Muscle of leg (tissue), 16 donors: ENCODE data around the gene LSMEM2. TPM values are rescaled to one million over a fixed set of nuclear protein-coding genes. Genes with fewer than 3 reads are reported as not detected.

ENCODE experiments used
- DNase-seq: peaks from one replicate; pipeline ENCODE4 v3.0.0; 2013
- H3K27ac ChIP-seq: one replicate; pipeline ENCODE4 v1.5.1; 2013; ENCODE audit warnings: mild to moderate bottlenecking, low read length, control low read depth
- H3K27me3 ChIP-seq: one replicate; pipeline ENCODE4 v1.6.1; 2013; ENCODE audit warnings: low read length; ENCODE audit not compliant: control insufficient read depth, insufficient read depth
- H3K36me3 ChIP-seq: one replicate; pipeline ENCODE4 v1.6.1; 2013; ENCODE audit warnings: low read length; ENCODE audit not compliant: control insufficient read depth, insufficient read depth
- H3K4me1 ChIP-seq: one replicate; pipeline ENCODE4 v1.6.1; 2013; ENCODE audit warnings: low read length; ENCODE audit not compliant: control insufficient read depth, insufficient read depth
- H3K4me3 ChIP-seq: one replicate; pipeline ENCODE4 v1.5.1; 2013; ENCODE audit warnings: low read length, control low read depth
- H3K9me3 ChIP-seq: replicated peaks from 2 replicates; pipeline ENCODE4 v1.6.1; 2013; ENCODE audit warnings: low read depth, low read length; ENCODE audit not compliant: control insufficient read depth
- WGBS: methylation state at CpG from one replicate; pipeline ENCODE4 v1.1.5; 2013; ENCODE audit warnings: missing lambda C conversion rate; ENCODE audit not compliant: insufficient coverage; 5-methylcytosine and 5-hydroxymethylcytosine counted together
- long read RNA-seq, 11 donors: transcript quantifications; one replicate each; lab custom pipeline, GENCODE V29; 2026
- polyA plus RNA-seq, 8 donors: library from polyadenylated mRNA; unstranded; fragments of 120-200 nt; gene quantifications; one replicate each; pipeline versions ENCODE4 v1.2.1 to v1.2.3, GENCODE V29; 2013; ENCODE audit warnings: inconsistent platforms in 1 of 8, low replicate concordance in 1 of 8; ENCODE audit not compliant: insufficient read length in 8 of 8, insufficient read depth in 1 of 8
- total RNA-seq: library from RNA; stranded (reverse); fragments of 120-200 nt; gene quantifications from one replicate; pipeline ENCODE4 v1.2.4, GENCODE V29; 2013

The LSMEM2 gene
- total RNA-seq (25.4 TPM), polyA plus RNA-seq (10 to 100 TPM; 11.1 to 33.1 (median 27.8) TPM)
- long read RNA-seq, donor 1, transcript LSMEM2-201 (4 exons, 1,494 nt), result major isoform, 8 of 8 reads
- long read RNA-seq, donor 1, partial matches to known transcripts, result 0 of 8 reads
- long read RNA-seq, donor 1, other reads (novel, unspliced or antisense), result 0 of 8 reads
- long read RNA-seq, donor 2, partial matches to known transcripts, result 0 of 3 reads
- long read RNA-seq, donor 2, other reads (novel, unspliced or antisense), result 0 of 3 reads
- long read RNA-seq, donor 3, transcript LSMEM2-201 (4 exons, 1,494 nt), result major isoform, 15 of 20 reads
- long read RNA-seq, donor 3, partial matches to known transcripts, result 0 of 20 reads
- long read RNA-seq, donor 3, other reads (novel, unspliced or antisense), result 5 of 20 reads
- long read RNA-seq, donor 4, transcript LSMEM2-201 (4 exons, 1,494 nt), result major isoform, 11 of 11 reads
- long read RNA-seq, donor 4, partial matches to known transcripts, result 0 of 11 reads
- long read RNA-seq, donor 4, other reads (novel, unspliced or antisense), result 0 of 11 reads
- long read RNA-seq, donor 5, transcript LSMEM2-201 (4 exons, 1,494 nt), result major isoform, 27 of 85 reads
- long read RNA-seq, donor 5, partial matches to known transcripts, result 58 of 85 reads
- long read RNA-seq, donor 5, other reads (novel, unspliced or antisense), result 0 of 85 reads
- long read RNA-seq, donor 6, transcript LSMEM2-201 (4 exons, 1,494 nt), result major isoform, 25 of 32 reads
- long read RNA-seq, donor 6, partial matches to known transcripts, result 0 of 32 reads
- long read RNA-seq, donor 6, other reads (novel, unspliced or antisense), result 7 of 32 reads
- long read RNA-seq, donor 7, transcript LSMEM2-201 (4 exons, 1,494 nt), result major isoform, 12 of 86 reads
- long read RNA-seq, donor 7, partial matches to known transcripts, result 61 of 86 reads
- long read RNA-seq, donor 7, other reads (novel, unspliced or antisense), result 13 of 86 reads
- long read RNA-seq, donor 8, partial matches to known transcripts, result 10 of 20 reads
- long read RNA-seq, donor 8, other reads (novel, unspliced or antisense), result 6 of 20 reads
- long read RNA-seq, donor 9, transcript LSMEM2-201 (4 exons, 1,494 nt), result major isoform, 18 of 57 reads
- long read RNA-seq, donor 9, partial matches to known transcripts, result 23 of 57 reads
- long read RNA-seq, donor 9, other reads (novel, unspliced or antisense), result 16 of 57 reads
- long read RNA-seq, donor 10, transcript LSMEM2-201 (4 exons, 1,494 nt), result major isoform, 14 of 19 reads
- long read RNA-seq, donor 10, partial matches to known transcripts, result 0 of 19 reads
- long read RNA-seq, donor 10, other reads (novel, unspliced or antisense), result 5 of 19 reads
- long read RNA-seq, donor 11, transcript LSMEM2-201 (4 exons, 1,494 nt), result major isoform, 7 of 7 reads
- long read RNA-seq, donor 11, partial matches to known transcripts, result 0 of 7 reads
- long read RNA-seq, donor 11, other reads (novel, unspliced or antisense), result 0 of 7 reads

DNA sequence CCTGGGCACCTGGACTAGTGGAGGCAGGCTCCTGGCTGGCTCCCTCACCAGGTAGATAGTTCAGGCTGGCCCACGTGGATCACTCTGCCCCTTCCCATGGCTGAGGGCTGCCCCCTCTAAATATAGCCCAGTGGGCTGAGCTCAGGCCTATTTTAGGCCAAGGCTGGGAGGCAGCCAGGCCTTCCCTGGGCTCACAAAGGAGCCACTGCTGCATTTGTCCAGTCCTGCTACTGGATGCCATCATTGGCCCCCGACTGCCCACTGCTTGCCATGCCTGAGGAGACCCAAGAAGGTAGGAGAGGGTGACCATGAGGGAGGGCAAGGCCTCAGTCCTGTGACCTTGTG is at the start of gene LSMEM2:
Gene LSMEM2, plus strand, starts transcription at position 208 of the 345 bp plus-strand sequence. Its CDS starts 27 bp downstream, at position 235.
- Histone ChIP-seq H3K4me1 (peaks cover 15% of the 10 kb centered on the region), H3K27ac (peak within 1 kb of the TSS; percentile 90), H3K36me3 (peaks cover 19% of the 10 kb centered on the region), H3K9me3 (no peaks in the 10 kb centered on the region), H3K27me3 (peaks cover 33% of the 10 kb centered on the region), H3K4me3 (peak within 1 kb of the TSS; percentile 7)
- DNase-seq, result peak; percentile 66
- 38% methylated on average over 1 of the region's 2 CpGs for WGBS

DNA sequence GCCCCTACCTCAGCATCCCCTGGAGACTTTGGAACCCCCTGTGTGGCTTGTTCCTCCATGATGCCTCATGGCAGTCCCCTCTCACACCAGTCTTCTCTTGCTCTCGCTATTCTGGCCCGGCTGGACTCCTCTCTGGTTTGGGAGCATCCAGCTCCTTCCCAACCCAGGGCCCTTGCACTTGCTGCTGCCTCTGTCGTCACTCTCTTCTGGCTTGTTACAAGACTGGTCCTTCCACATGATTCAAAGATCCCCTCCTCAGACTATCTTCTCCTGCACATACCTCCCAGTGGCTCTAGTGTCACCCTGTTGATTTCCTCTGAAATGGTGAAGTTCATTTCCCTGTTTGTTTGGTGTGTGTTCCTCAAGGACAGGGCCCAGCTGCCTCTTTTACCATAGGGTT is 49.4 kb upstream of the LSMEM2 start:
- DNase-seq, result no peak
- Histone ChIP-seq H3K27ac (no peak overlapping the region), H3K9me3 (no peaks in the 10 kb centered on the region), H3K36me3 (no peaks in the 10 kb centered on the region), H3K27me3 (peaks cover 3% of the 10 kb centered on the region), H3K4me3 (no peak overlapping the region), H3K4me1 (peaks cover 18% of the 10 kb centered on the region)
- 92% methylated on average over 2 of the region's 3 CpGs for WGBS

DNA sequence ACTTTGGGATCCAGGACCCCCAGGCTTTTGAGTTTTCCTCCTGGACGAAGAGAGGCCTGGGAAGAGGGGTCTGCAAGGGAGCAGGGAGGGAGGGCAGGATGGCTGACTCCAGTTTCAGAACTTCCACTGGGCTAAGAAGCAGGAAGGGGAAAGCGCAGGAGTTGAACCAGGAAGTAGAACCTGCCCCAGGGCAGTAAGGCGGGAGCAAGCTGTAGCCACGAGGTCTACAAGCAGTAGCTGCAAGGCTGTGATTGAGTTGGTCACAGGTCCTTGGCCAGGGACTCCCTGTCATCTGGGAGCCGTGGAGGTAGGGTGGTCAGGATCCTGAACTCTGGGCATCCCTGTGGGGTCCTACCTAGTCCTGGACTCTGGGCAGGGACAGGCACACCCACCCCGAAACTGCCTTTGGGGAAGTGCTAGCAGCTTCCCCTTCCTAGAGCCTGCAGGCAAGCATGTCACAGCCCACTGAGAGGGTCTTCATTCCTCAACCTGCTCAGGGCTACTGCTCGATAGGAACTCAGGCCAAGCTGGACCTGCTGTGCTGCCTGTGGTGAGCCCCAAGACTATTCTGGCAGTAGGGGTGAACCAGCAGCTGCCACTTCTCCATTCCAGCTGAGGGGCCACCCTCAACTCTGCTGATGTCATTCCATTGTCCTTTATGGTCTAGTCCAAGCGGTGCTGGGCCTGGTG is 48.6 kb upstream of the LSMEM2 start:
- DNase-seq, result no peak
- Histone ChIP-seq H3K9me3 (no peaks in the 10 kb centered on the region), H3K27me3 (peaks cover 3% of the 10 kb centered on the region), H3K4me1 (peaks cover 26% of the 10 kb centered on the region), H3K36me3 (no peaks in the 10 kb centered on the region), H3K27ac (no peak overlapping the region), H3K4me3 (no peak overlapping the region)
- 74% methylated on average over 8 of the region's 8 CpGs for WGBS

DNA sequence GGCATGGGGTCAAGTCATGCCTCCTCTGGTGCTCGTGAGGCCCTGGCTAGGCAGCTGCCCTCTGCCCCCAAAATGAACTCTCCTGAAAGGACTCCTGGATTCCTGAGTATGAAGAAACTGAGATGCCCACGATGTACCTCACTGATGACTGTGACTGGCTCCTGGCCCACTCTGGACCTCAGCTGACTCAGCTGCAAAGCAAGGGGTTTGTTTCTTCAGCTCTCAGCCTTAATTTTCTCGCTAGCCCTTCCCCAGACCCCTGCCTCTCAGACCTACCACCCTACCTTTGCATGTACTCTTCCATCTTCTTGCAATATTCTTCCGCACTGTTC is 48.1 kb upstream of the LSMEM2 start:
- peaks cover 29% of the 10 kb centered on the region for H3K4me1 ChIP-seq
- H3K4me3 ChIP-seq, result no peak overlapping the region
- no peak for DNase-seq
- no peaks in the 10 kb centered on the region for H3K36me3 ChIP-seq
- no peak overlapping the region for H3K27ac ChIP-seq
- 80% methylated on average over 4 of the region's 4 CpGs for WGBS
- no peaks in the 10 kb centered on the region for H3K9me3 ChIP-seq
- peaks cover 3% of the 10 kb centered on the region for H3K27me3 ChIP-seq

DNA sequence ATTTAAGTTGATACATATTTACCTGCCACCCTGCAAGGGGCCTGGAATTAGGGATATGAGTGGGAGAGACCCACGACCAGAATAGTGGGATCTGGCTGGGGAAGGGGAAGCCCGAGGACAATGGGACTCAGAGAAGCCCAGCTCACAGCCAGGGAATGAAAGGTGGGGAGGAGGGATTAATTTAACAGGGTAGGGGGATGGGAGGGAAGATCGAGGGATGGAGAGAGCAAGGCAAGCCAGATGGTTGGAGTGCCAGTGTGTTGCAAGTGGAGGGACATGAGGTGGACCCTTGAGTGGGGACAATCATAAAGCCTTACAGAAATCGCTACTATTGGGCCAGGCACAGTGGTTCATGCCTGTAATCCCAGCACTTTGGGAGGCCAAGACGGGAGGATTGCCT is 47.3 kb upstream of the LSMEM2 start:
- 44% methylated on average over 3 of the region's 5 CpGs for WGBS
- H3K27me3 ChIP-seq, result no peaks in the 10 kb centered on the region
- H3K27ac ChIP-seq, result no peak overlapping the region
- peaks cover 23% of the 10 kb centered on the region for H3K4me1 ChIP-seq
- H3K36me3 ChIP-seq, result no peaks in the 10 kb centered on the region
- no peak for DNase-seq
- no peak overlapping the region for H3K4me3 ChIP-seq
- H3K9me3 ChIP-seq, result no peaks in the 10 kb centered on the region

DNA sequence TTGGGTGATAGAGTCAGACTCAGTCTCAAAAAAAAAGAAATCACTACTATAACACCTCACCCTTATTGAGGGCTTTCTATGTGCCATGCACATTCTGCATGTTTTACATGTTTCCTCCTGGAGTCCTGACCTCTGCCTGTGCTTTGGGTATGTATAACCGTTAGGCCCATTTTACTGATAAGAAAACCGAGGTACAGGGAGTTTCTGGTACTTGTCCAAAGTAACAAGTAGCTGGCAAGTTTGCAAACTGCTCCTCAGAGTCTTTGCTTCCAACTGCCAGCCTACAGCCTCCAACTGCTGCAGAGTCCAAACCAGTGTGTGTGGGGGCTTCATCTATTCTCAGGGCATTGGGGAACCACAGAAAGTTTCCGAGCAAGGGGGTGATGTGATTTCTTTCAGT is 46.6 kb upstream of the LSMEM2 start:
- DNase-seq, result no peak
- WGBS, result 78% methylated on average over 3 of the region's 3 CpGs
- Histone ChIP-seq H3K4me1 (peaks cover 25% of the 10 kb centered on the region), H3K27me3 (no peaks in the 10 kb centered on the region), H3K36me3 (no peaks in the 10 kb centered on the region), H3K9me3 (no peaks in the 10 kb centered on the region), H3K27ac (no peak overlapping the region), H3K4me3 (no peak overlapping the region)

DNA sequence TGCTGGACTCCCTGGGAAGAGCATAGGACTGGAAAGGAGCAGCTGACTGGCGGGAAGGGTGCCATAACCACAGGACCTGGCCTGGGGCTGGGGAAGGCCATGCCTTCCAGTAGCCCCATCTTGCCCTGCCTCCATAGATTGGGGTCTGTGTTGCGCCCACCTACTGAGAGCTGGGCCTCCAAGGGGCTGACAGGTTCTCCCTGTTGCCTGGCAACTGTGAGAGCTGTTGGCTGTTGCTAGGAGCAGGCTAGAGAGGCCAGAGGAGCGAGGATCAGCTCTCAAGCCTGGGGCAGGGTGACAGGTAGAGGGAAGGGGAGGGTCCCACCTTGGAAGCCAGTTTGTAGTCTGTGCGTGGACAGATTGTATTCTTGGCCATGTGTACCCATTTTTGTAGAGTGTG is 45.7 kb upstream of the LSMEM2 start:
- Histone ChIP-seq H3K27me3 (no peaks in the 10 kb centered on the region), H3K4me3 (no peak overlapping the region), H3K9me3 (no peaks in the 10 kb centered on the region), H3K4me1 (peaks cover 27% of the 10 kb centered on the region), H3K36me3 (no peaks in the 10 kb centered on the region), H3K27ac (no peak overlapping the region)
- DNase-seq, result no peak
- WGBS, result 50% methylated on average over 4 of the region's 4 CpGs

DNA sequence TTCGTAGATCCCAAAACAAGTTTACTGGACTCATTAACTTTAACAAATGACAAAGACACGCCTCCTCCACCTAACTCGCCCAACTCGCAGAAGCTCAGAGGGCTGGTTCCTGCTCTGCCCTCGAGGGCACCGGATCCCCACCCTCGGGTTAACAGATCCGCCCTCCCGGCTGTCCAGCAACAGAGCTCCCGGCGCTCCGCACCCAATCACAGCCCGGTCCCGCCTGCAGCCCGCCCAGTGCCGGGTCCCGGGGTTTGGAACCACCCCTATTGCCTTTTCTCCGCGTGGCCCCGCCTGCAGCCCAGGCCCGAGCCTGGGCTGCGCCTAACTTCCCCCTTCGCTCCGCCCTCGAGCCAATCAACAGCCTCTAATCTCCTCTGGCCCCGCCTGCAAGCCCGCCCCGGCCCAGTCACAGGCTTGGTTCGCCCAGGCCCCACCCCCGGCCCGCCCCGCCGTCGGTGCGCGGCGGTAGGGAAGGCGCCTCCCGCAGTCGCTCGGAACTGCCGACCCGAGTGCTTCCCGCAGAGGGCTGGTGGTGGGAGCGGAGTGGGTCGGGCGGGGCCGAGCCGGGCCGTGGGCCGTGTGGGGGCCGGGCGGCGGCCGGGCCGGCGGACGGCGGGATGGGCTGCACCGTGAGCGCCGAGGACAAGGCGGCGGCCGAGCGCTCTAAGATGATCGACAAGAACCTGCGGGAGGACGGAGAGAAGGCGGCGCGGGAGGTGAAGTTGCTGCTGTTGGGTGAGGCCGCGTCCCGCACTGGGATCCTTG is 43.0 kb upstream of the LSMEM2 start, which contains the start of gene GNAI2:
Gene GNAI2, plus strand, starts transcription at position 489 of the 768 bp plus-strand sequence. Its CDS starts 132 bp downstream, at position 621.
- Histone ChIP-seq H3K36me3 (peaks cover 21% of the 10 kb centered on the region), H3K4me1 (peaks cover 53% of the 10 kb centered on the region), H3K27me3 (no peaks in the 10 kb centered on the region), H3K9me3 (no peaks in the 10 kb centered on the region), H3K27ac (peak within 1 kb of the TSS; percentile 96), H3K4me3 (peak within 1 kb of the TSS; percentile 65)
- WGBS, result under 1% methylated on average over 72 of the region's 75 CpGs
- DNase-seq, result peak; percentile 100
